PC-9 (cell line): ENCODE data around the gene TMSB10. TPM values are rescaled to one million over a fixed set of nuclear protein-coding genes. Genes with fewer than 3 reads are reported as not detected.
"Not testable (repeated sequence)": the region's sequence is repeated elsewhere in the genome, so short reads cannot be mapped to it uniquely, and the experiment has no call there.

Experiments used
- BruUV-seq: library from RNA; stranded (reverse); fragments of 400-500 nt; replicated peaks from 2 replicates; lab custom pipeline; 2021; lab: Mats Ljungman, UMichigan
- CTCF ChIA-PET: fragments of 300-600 bp; sonication (Branson Sonifier 250); formaldehyde crosslinking; loops from one replicate; lab custom pipeline; 2022; ENCODE audit warnings: antibody characterized with exemption; lab: Charles Lee
- POLR2A ChIA-PET: fragments of 300-600 bp; sonication (Branson Sonifier 250); formaldehyde crosslinking; loops from one replicate; lab custom pipeline; 2022; ENCODE audit warnings: antibody characterized with exemption; ENCODE audit not compliant: unreplicated experiment; lab: Charles Lee
- DNase-seq, 2 experiments: peaks; one replicate each; pipeline versions ENCODE4 v3.0.0 to v3.0.0-alpha.2; 2015 to 2022; ENCODE audit warnings: mixed read lengths in 1 of 2
- H2AFZ ChIP-seq: fragments of 200-600 bp; sonication (generic); 2 replicates; pipeline ENCODE4 v1.8.1; 2017; ENCODE audit warnings: antibody characterized with exemption
- H3F3A ChIP-seq: fragments of 200-600 bp; sonication (generic); 2 replicates; pipeline ENCODE4 v1.8.1; 2017; ENCODE audit warnings: antibody characterized with exemption, mild to moderate bottlenecking, low read depth; ENCODE audit not compliant: insufficient read depth
- H3K27ac ChIP-seq: fragments of 200-600 bp; sonication (generic); 2 replicates; pipeline ENCODE4 v1.6.1; 2016; ENCODE audit warnings: mixed run types
- H3K27me3 ChIP-seq: fragments of 200-600 bp; sonication (generic); 2 replicates; pipeline ENCODE4 v1.6.1; 2016; ENCODE audit warnings: low read depth, mixed run types; ENCODE audit not compliant: insufficient read depth
- H3K36me3 ChIP-seq: fragments of 200-600 bp; sonication (generic); 2 replicates; pipeline ENCODE4 v1.6.1; 2016; ENCODE audit warnings: low read depth, mixed run types
- H3K4me1 ChIP-seq: fragments of 200-600 bp; sonication (generic); replicated peaks from 2 replicates; pipeline ENCODE4 v1.6.1; 2016; ENCODE audit warnings: mixed run types; ENCODE audit not compliant: insufficient read depth
- H3K4me2 ChIP-seq: fragments of 200-600 bp; sonication (generic); 2 replicates; pipeline ENCODE4 v1.6.1; 2017; ENCODE audit warnings: mixed run types
- H3K4me3 ChIP-seq: fragments of 200-600 bp; sonication (generic); 2 replicates; pipeline ENCODE4 v1.6.1; 2016; ENCODE audit warnings: mixed run types
- H3K79me2 ChIP-seq: fragments of 200-600 bp; sonication (generic); 2 replicates; pipeline ENCODE4 v1.6.1; 2017; ENCODE audit warnings: low read depth, mixed run types
- H3K9me2 ChIP-seq: fragments of 200-600 bp; sonication (generic); 2 replicates; pipeline ENCODE4 v1.8.1; 2017; ENCODE audit warnings: mild to moderate bottlenecking; ENCODE audit not compliant: insufficient read depth
- H3K9me3 ChIP-seq: fragments of 200-600 bp; sonication (generic); 2 replicates; pipeline ENCODE4 v1.8.1; 2016; ENCODE audit warnings: low read depth; ENCODE audit not compliant: insufficient read depth
- H4K20me1 ChIP-seq: fragments of 200-600 bp; sonication (generic); 2 replicates; pipeline ENCODE4 v1.8.1; 2017; ENCODE audit not compliant: insufficient read depth
- CTCF ChIP-seq: fragments of 200-600 bp; sonication (generic); conservative IDR thresholded peaks from 2 replicates; pipeline ENCODE4 v1.6.1; 2017; ENCODE audit warnings: mixed run types, antibody characterized with exemption, mild to moderate bottlenecking, moderate library complexity
- EZH2 ChIP-seq: fragments of 200-600 bp; sonication (generic); IDR thresholded peaks from 2 replicates; pipeline ENCODE4 v1.8.0; 2017; ENCODE audit warnings: antibody characterized with exemption, low read depth
- intact Hi-C: fragments of 100-400 bp; cut with micrococcal nuclease; formaldehyde crosslinking; loops from one replicate; pipeline ENCODE4 v1.10.0; 2022; ENCODE audit not compliant: unreplicated experiment
- total RNA-seq: library from RNA; stranded (reverse); gene quantifications from 2 replicates; pipeline ENCODE4 v1.2.3, GENCODE V29; 2021

The TMSB10 gene
- total RNA-seq, 1 experiment from 2014 or later = 1,668 TPM

DNA sequence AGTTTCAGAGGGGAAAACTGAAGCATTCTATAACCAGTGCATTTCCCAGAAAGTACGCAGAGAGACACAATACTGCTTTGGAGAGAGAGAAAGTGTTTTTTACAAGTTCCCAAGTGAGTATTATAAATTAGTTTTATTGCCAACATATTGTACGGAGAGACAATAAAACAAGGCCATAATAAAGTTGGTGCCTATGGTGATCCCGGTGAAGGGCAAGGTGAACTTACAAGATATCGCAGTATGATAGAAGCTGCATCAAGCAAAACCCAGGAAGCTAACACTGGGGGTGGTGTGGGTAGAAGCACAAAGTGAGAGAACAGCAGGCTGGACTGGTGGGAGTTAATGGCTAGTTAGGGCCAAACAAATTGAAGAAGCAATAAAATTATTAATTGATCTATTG is 7.5 kb downstream of the TMSB10 start:
- TF ChIP-seq EZH2 (no peak), CTCF (no peak)
- Histone ChIP-seq H3K79me2 (0 out of 2 replicates have a peak, but pooled peaks cover 5% of the 10 kb centered on the region), H3K4me2 (no peak overlapping the region), H2AFZ (no peak overlapping the region), H3K36me3 (no peaks in the 10 kb centered on the region), H3F3A (peaks cover 5% of the 10 kb centered on the region; the same call in 1 of the 2 replicates), H3K4me3 (no peak overlapping the region), H3K4me1 (peaks cover 5% of the 10 kb centered on the region), H4K20me1 (no peaks in the 10 kb centered on the region), H3K9me2 (no peaks in the 10 kb centered on the region), H3K27me3 (no peaks in the 10 kb centered on the region), H3K27ac (no peak overlapping the region), H3K9me3 (peaks cover 6% of the 10 kb centered on the region; the same call in 1 of the 2 replicates)
- DNase-seq = no peak
- no TSS peak for BruUV-seq
- intact Hi-C loops = no loop called here
- POLR2A ChIA-PET = no interaction called here
- CTCF ChIA-PET = no interaction called here

- ChIA-PET CTCF (no interaction called here), POLR2A (interaction anchor here (0.6 kb wide), 1 partner anchor 44 kb away, joined by 3 read pairs; no protein-coding TSS in a partner anchor)
- Histone ChIP-seq H2AFZ (no peak overlapping the region), H3F3A (peaks cover 6% of the 10 kb centered on the region), H3K79me2 (no peaks in the 10 kb centered on the region), H3K4me3 (no peak overlapping the region), H3K4me1 (peaks cover 5% of the 10 kb centered on the region), H3K4me2 (no peak overlapping the region), H3K27ac (no peak overlapping the region), H4K20me1 (no peaks in the 10 kb centered on the region), H3K36me3 (no peaks in the 10 kb centered on the region), H3K27me3 (no peaks in the 10 kb centered on the region), H3K9me2 (no peaks in the 10 kb centered on the region), H3K9me3 (peaks cover 6% of the 10 kb centered on the region; the same call in 1 of the 2 replicates)
- TF ChIP-seq CTCF (no peak), EZH2 (no peak)
- BruUV-seq = no TSS peak
- DNase-seq = no peak
- intact Hi-C loops = no loop called here
Measured at GRCh38 chr2:84914334-84914733, 8.9 kb downstream of the TMSB10 start.

- H3K4me3 ChIP-seq, H3K9me3 ChIP-seq, H4K20me1 ChIP-seq, H3K9me2 ChIP-seq, intact Hi-C loops, CTCF ChIA-PET, H3K27me3 ChIP-seq, H3K27ac ChIP-seq, POLR2A ChIA-PET, H3K36me3 ChIP-seq, H3K4me2 ChIP-seq, H2AFZ ChIP-seq, H3K79me2 ChIP-seq, BruUV-seq, DNase-seq: not testable (repeated sequence)
- Histone ChIP-seq H3K4me1 (peaks cover 17% of the 10 kb centered on the region), H3F3A (peaks cover 17% of the 10 kb centered on the region)
Measured at GRCh38 chr2:84915675-84916074, 10.2 kb downstream of the TMSB10 start.

- H3K9me2 ChIP-seq = not testable (repeated sequence)
Measured at GRCh38 chr2:84917821-84918220, 12.4 kb downstream of the TMSB10 start.

More at GRCh38 chr2:84917821-84918220, 12.4 kb downstream of the TMSB10 start:
- H2AFZ ChIP-seq, H3K4me3 ChIP-seq, H3K79me2 ChIP-seq, POLR2A ChIA-PET, H3K27ac ChIP-seq, CTCF ChIA-PET, H3K9me3 ChIP-seq, H3K4me2 ChIP-seq, H3K36me3 ChIP-seq, BruUV-seq, H3K27me3 ChIP-seq, DNase-seq, intact Hi-C loops, H4K20me1 ChIP-seq: not testable (repeated sequence)
- Histone ChIP-seq H3K4me1 (peaks cover 17% of the 10 kb centered on the region), H3F3A (peaks cover 17% of the 10 kb centered on the region)
